ENCODE results near the gene F5. TPM values are rescaled to one million over a fixed set of nuclear protein-coding genes. Genes with fewer than 3 reads are reported as not detected.

F5 gene
- total and polyA plus RNA-seq, 2 of the 13 experiments (the other 11 are each of a cell fraction or from before 2014, with no cell fraction given), result 38.3 to 64.0 TPM

DNA sequence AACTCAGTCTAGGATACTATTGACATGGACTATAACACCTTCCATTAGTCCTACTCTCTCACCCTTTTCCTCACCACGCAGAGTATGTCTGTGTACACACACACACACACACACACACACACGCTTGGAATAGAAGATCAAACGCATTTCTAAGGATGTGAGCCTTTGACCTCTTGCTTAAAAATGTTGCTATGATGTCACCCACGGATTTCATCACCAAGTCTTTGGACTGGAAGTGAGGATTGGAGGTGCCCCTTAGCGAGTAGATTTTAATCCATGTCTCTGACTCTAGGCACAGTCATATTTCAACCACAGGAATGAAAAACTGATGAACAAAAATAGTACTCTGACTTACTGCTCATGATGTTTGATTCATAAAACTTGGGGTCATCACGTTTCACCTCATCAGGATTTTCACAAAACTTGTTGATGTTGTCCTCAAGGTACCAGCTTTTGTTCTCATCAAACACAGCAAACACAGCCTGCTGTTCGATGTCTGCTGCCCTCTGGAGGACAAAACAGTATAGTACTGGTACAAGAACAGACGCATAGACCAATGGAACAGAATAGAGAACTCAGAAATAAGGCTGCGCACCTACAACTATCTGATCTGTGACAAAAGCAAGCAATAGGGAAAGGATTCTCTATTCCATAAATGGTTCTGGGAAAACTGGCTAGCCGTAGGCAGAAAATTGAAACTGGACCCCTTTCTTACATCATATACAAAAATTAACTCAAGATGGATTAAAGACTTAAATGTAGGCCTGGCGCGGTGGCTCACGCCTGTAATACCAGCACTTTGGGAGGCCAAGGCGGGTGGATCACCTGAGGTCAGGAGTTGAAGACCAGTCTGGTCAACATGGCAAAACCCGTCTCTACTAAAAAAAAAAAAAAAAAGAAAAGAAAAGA lies 39.9 kb downstream of the F5 start (continued):
- TF ChIP-seq, protein P1, sequence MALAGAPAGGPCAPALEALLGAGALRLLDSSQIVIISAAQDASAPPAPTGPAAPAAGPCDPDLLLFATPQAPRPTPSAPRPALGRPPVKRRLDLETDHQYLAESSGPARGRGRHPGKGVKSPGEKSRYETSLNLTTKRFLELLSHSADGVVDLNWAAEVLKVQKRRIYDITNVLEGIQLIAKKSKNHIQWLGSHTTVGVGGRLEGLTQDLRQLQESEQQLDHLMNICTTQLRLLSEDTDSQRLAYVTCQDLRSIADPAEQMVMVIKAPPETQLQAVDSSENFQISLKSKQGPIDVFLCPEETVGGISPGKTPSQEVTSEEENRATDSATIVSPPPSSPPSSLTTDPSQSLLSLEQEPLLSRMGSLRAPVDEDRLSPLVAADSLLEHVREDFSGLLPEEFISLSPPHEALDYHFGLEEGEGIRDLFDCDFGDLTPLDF (CRISPR knock-in tag; IDR thresholded peaks at IDR 0.05), result no peak
- TF ChIP-seq, protein P2, sequence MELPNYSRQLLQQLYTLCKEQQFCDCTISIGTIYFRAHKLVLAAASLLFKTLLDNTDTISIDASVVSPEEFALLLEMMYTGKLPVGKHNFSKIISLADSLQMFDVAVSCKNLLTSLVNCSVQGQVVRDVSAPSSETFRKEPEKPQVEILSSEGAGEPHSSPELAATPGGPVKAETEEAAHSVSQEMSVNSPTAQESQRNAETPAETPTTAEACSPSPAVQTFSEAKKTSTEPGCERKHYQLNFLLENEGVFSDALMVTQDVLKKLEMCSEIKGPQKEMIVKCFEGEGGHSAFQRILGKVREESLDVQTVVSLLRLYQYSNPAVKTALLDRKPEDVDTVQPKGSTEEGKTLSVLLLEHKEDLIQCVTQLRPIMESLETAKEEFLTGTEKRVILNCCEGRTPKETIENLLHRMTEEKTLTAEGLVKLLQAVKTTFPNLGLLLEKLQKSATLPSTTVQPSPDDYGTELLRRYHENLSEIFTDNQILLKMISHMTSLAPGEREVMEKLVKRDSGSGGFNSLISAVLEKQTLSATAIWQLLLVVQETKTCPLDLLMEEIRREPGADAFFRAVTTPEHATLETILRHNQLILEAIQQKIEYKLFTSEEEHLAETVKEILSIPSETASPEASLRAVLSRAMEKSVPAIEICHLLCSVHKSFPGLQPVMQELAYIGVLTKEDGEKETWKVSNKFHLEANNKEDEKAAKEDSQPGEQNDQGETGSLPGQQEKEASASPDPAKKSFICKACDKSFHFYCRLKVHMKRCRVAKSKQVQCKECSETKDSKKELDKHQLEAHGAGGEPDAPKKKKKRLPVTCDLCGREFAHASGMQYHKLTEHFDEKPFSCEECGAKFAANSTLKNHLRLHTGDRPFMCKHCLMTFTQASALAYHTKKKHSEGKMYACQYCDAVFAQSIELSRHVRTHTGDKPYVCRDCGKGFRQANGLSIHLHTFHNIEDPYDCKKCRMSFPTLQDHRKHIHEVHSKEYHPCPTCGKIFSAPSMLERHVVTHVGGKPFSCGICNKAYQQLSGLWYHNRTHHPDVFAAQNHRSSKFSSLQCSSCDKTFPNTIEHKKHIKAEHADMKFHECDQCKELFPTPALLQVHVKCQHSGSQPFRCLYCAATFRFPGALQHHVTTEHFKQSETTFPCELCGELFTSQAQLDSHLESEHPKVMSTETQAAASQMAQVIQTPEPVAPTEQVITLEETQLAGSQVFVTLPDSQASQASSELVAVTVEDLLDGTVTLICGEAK (IDR thresholded peaks at IDR 0.05), result no peak
- TF ChIP-seq, protein P2 (CRISPR knock-in tag; IDR thresholded peaks at IDR 0.05), result no peak
- TF ChIP-seq TARDBP (CRISPR knock-in tag; IDR thresholded peaks at IDR 0.05) (no peak), MTA1 (CRISPR knock-in tag; IDR thresholded peaks at IDR 0.05; ENCODE audit: borderline replicate concordance) (no peak), RBM39 (IDR thresholded peaks at IDR 0.05; ENCODE audit: low read depth, low read length, poor library complexity, severe bottlenecking) (no peak)
- TF ChIP-seq, protein P3, sequence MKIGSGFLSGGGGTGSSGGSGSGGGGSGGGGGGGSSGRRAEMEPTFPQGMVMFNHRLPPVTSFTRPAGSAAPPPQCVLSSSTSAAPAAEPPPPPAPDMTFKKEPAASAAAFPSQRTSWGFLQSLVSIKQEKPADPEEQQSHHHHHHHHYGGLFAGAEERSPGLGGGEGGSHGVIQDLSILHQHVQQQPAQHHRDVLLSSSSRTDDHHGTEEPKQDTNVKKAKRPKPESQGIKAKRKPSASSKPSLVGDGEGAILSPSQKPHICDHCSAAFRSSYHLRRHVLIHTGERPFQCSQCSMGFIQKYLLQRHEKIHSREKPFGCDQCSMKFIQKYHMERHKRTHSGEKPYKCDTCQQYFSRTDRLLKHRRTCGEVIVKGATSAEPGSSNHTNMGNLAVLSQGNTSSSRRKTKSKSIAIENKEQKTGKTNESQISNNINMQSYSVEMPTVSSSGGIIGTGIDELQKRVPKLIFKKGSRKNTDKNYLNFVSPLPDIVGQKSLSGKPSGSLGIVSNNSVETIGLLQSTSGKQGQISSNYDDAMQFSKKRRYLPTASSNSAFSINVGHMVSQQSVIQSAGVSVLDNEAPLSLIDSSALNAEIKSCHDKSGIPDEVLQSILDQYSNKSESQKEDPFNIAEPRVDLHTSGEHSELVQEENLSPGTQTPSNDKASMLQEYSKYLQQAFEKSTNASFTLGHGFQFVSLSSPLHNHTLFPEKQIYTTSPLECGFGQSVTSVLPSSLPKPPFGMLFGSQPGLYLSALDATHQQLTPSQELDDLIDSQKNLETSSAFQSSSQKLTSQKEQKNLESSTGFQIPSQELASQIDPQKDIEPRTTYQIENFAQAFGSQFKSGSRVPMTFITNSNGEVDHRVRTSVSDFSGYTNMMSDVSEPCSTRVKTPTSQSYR (CRISPR knock-in tag; IDR thresholded peaks at IDR 0.05; ENCODE audit: borderline replicate concordance), result no peak
- TF ChIP-seq, protein P4, sequence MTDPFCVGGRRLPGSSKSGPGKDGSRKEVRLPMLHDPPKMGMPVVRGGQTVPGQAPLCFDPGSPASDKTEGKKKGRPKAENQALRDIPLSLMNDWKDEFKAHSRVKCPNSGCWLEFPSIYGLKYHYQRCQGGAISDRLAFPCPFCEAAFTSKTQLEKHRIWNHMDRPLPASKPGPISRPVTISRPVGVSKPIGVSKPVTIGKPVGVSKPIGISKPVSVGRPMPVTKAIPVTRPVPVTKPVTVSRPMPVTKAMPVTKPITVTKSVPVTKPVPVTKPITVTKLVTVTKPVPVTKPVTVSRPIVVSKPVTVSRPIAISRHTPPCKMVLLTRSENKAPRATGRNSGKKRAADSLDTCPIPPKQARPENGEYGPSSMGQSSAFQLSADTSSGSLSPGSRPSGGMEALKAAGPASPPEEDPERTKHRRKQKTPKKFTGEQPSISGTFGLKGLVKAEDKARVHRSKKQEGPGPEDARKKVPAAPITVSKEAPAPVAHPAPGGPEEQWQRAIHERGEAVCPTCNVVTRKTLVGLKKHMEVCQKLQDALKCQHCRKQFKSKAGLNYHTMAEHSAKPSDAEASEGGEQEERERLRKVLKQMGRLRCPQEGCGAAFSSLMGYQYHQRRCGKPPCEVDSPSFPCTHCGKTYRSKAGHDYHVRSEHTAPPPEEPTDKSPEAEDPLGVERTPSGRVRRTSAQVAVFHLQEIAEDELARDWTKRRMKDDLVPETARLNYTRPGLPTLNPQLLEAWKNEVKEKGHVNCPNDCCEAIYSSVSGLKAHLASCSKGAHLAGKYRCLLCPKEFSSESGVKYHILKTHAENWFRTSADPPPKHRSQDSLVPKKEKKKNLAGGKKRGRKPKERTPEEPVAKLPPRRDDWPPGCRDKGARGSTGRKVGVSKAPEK (CRISPR knock-in tag; IDR thresholded peaks at IDR 0.05; ENCODE audit: borderline replicate concordance), result no peak
- TF ChIP-seq, protein P5, sequence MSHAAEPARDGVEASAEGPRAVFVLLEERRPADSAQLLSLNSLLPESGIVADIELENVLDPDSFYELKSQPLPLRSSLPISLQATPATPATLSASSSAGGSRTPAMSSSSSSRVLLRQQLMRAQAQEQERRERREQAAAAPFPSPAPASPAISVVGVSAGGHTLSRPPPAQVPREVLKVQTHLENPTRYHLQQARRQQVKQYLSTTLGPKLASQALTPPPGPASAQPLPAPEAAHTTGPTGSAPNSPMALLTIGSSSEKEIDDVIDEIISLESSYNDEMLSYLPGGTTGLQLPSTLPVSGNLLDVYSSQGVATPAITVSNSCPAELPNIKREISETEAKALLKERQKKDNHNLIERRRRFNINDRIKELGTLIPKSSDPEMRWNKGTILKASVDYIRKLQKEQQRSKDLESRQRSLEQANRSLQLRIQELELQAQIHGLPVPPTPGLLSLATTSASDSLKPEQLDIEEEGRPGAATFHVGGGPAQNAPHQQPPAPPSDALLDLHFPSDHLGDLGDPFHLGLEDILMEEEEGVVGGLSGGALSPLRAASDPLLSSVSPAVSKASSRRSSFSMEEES (CRISPR knock-in tag; IDR thresholded peaks at IDR 0.05), result no peak

Measured in HepG2 (cell line).